ENCODE measurements around the gene ZNF219. TPM values are rescaled to one million over a fixed set of nuclear protein-coding genes. Genes with fewer than 3 reads are reported as not detected.

Gene ZNF219
- total RNA-seq, 1 experiment from 2014 or later, result 18.5 TPM

DNA sequence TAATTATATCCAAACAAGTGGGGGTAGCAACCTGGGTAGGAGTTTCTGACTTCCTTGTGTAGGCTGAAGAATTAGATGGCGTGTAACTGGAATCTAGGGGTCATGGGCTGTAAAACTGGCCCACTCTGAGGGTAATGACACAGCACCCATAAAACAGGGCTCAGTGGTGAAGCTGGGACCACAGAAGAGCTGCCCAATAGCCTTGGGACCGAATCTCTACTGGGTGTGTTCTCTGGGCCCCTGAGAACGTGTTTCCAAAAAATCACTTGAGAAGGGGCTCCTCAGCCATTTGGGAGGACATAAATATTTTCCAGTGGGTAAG, 37.1 kb downstream of the ZNF219 start:
- CTCF ChIA-PET, result no interaction called here
- no peak for DNase-seq
- Mint-ChIP-seq H3K4me3 (ENCODE audit: low read depth, unreplicated experiment) (no peak overlapping the region), H3K27ac (ENCODE audit: unreplicated experiment) (no peak overlapping the region), H3K27me3 (ENCODE audit: unreplicated experiment) (peaks cover 33% of the 10 kb centered on the region), H3K4me1 (ENCODE audit: low read depth, unreplicated experiment) (no peaks in the 10 kb centered on the region), H3K36me3 (ENCODE audit: insufficient read depth, unreplicated experiment) (no peaks in the 10 kb centered on the region), H3K9me3 (ENCODE audit: low read depth, unreplicated experiment) (no peaks in the 10 kb centered on the region)
- TF ChIP-seq CTCF (IDR thresholded peaks at IDR 0.05; ENCODE audit: unreplicated experiment), result no peak
- no TSS peak for BruUV-seq (replicated peaks)
- intact Hi-C loops (cut with micrococcal nuclease; ENCODE audit: unreplicated experiment), result no loop called here

GRCh38 chr14:21060614-21061346, 37.7 kb downstream of the ZNF219 start:
- intact Hi-C loops (cut with micrococcal nuclease; ENCODE audit: unreplicated experiment), result no loop called here
- Mint-ChIP-seq H3K27ac (ENCODE audit: unreplicated experiment) (no peak overlapping the region), H3K4me1 (ENCODE audit: low read depth, unreplicated experiment) (no peaks in the 10 kb centered on the region), H3K36me3 (ENCODE audit: insufficient read depth, unreplicated experiment) (no peaks in the 10 kb centered on the region), H3K9me3 (ENCODE audit: low read depth, unreplicated experiment) (no peaks in the 10 kb centered on the region), H3K27me3 (ENCODE audit: unreplicated experiment) (peaks cover 28% of the 10 kb centered on the region), H3K4me3 (ENCODE audit: low read depth, unreplicated experiment) (no peak overlapping the region)
- CTCF ChIA-PET, result no interaction called here
- TF ChIP-seq CTCF (IDR thresholded peaks at IDR 0.05; ENCODE audit: unreplicated experiment), result no peak
- no TSS peak for BruUV-seq (replicated peaks)
- no peak for DNase-seq

- intact Hi-C loops (cut with micrococcal nuclease; ENCODE audit: unreplicated experiment), result no loop called here
- Mint-ChIP-seq H3K36me3 (ENCODE audit: insufficient read depth, unreplicated experiment) (no peaks in the 10 kb centered on the region), H3K27me3 (ENCODE audit: unreplicated experiment) (peaks cover 20% of the 10 kb centered on the region), H3K27ac (ENCODE audit: unreplicated experiment) (no peak overlapping the region), H3K9me3 (ENCODE audit: low read depth, unreplicated experiment) (no peaks in the 10 kb centered on the region), H3K4me3 (ENCODE audit: low read depth, unreplicated experiment) (no peak overlapping the region), H3K4me1 (ENCODE audit: low read depth, unreplicated experiment) (peaks cover 6% of the 10 kb centered on the region)
- CTCF ChIA-PET, result interaction anchor here (1.5 kb wide), 1 partner anchor 44 kb away, joined by 3 read pairs; no protein-coding TSS in a partner anchor
- no peak for DNase-seq
- BruUV-seq (replicated peaks), result no TSS peak
- no peak for TF ChIP-seq CTCF (IDR thresholded peaks at IDR 0.05; ENCODE audit: unreplicated experiment)
Observed at GRCh38 chr14:21059842-21060613, 38.4 kb downstream of the ZNF219 start.

GRCh38 chr14:21058903-21059302, 39.6 kb downstream of the ZNF219 start:
- BruUV-seq (replicated peaks), result no TSS peak
- H3K27ac Mint-ChIP-seq (ENCODE audit: unreplicated experiment), result no peak overlapping the region
- DNase-seq, result no peak
- H3K4me1 Mint-ChIP-seq (ENCODE audit: low read depth, unreplicated experiment), result peaks cover 18% of the 10 kb centered on the region
- CTCF ChIA-PET, result interaction anchor here (0.7 to 1.5 kb wide), 2 partner anchors 42 to 43 kb away, joined by 3 read pairs; partner anchors contain the start of gene TMEM253
- H3K36me3 Mint-ChIP-seq (ENCODE audit: insufficient read depth, unreplicated experiment), result no peaks in the 10 kb centered on the region
- TF ChIP-seq CTCF (IDR thresholded peaks at IDR 0.05; ENCODE audit: unreplicated experiment), result no peak
- H3K9me3 Mint-ChIP-seq (ENCODE audit: low read depth, unreplicated experiment), result no peaks in the 10 kb centered on the region
- no peak overlapping the region for H3K4me3 Mint-ChIP-seq (ENCODE audit: low read depth, unreplicated experiment)
- peaks cover 16% of the 10 kb centered on the region for H3K27me3 Mint-ChIP-seq (ENCODE audit: unreplicated experiment)
- intact Hi-C loops (cut with micrococcal nuclease; ENCODE audit: unreplicated experiment), result no loop called here
